ENCODE data around the gene NBL1.

DNA sequence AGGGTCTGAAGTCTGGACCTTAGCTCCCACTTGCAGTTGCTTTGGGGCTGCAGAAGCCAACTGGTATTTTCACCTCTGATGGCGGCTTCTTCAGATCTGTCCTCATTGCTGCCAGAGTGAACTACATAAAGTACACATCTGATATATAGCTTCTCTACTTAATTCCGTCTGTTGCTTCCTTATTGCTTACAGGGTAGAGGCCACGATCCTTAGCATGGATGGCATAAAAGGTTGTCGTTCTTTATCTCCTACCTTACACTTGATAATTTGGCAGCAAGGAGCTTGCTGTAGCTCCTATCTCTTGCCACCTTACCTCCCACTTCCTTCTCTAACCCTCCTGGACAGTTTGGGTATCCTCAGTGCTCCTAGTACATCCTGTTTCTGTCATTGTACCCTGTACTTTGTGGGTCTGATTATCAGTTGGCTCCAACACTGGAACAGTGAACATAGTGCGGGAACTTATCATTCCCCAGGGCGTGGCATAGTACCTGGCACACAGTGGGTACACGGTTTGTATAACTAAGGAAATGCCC, 30.9 kb upstream of the NBL1 start:
- TF ChIP-seq, protein P1, sequence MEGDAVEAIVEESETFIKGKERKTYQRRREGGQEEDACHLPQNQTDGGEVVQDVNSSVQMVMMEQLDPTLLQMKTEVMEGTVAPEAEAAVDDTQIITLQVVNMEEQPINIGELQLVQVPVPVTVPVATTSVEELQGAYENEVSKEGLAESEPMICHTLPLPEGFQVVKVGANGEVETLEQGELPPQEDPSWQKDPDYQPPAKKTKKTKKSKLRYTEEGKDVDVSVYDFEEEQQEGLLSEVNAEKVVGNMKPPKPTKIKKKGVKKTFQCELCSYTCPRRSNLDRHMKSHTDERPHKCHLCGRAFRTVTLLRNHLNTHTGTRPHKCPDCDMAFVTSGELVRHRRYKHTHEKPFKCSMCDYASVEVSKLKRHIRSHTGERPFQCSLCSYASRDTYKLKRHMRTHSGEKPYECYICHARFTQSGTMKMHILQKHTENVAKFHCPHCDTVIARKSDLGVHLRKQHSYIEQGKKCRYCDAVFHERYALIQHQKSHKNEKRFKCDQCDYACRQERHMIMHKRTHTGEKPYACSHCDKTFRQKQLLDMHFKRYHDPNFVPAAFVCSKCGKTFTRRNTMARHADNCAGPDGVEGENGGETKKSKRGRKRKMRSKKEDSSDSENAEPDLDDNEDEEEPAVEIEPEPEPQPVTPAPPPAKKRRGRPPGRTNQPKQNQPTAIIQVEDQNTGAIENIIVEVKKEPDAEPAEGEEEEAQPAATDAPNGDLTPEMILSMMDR (conservative IDR thresholded peaks at IDR 0.05), result no peak
- no peak for TF ChIP-seq EZH2 (IDR thresholded peaks at IDR 0.05; ENCODE audit: low read depth)

All from PC-9 (cell line).